ENCODE results near the gene IQGAP2.

Gene IQGAP2

GRCh38 chr5:76376148-76376865 lies 26.8 kb upstream of the IQGAP2 start:
- Histone ChIP-seq H2AK5ac (ENCODE audit: low read length) (no peak overlapping the region), H3K27ac (ENCODE audit: low read depth, low read length) (no peak overlapping the region), H4K12ac (ENCODE audit: low read depth, low read length) (no peak overlapping the region), H2BK12ac (ENCODE audit: low read length) (no peak overlapping the region), H3K18ac (ENCODE audit: low read length) (no peak overlapping the region), H3K9ac (ENCODE audit: low read length) (no peak overlapping the region), H4K8ac (ENCODE audit: low read depth, low read length) (no peak overlapping the region), H3K27me3 (ENCODE audit: insufficient read depth, low read length) (no peaks in the 10 kb centered on the region), H3K79me2 (ENCODE audit: control insufficient read depth, insufficient read depth, low read length, poor library complexity) (no peaks in the 10 kb centered on the region), H3K14ac (ENCODE audit: low read length) (no peak overlapping the region), H3K4ac (ENCODE audit: low read depth, low read length) (no peak overlapping the region), H3K4me3 (ENCODE audit: low read depth, low read length) (no peak overlapping the region), H4K91ac (ENCODE audit: low read depth, low read length) (no peak overlapping the region), H3K23ac (ENCODE audit: low read length) (no peak overlapping the region), H2AFZ (ENCODE audit: insufficient read depth, low read length, poor library complexity) (no peak overlapping the region), H3K9me3 (ENCODE audit: insufficient read depth, low read depth, low read length) (no peaks in the 10 kb centered on the region), H3K79me1 (ENCODE audit: low read length) (peaks cover 7% of the 10 kb centered on the region), H2BK120ac (ENCODE audit: insufficient read depth, low read length, poor library complexity) (no peak overlapping the region), H3K36me3 (ENCODE audit: control insufficient read depth in 1 of 2, insufficient read depth in 2 of 2, low read length in 2 of 2) (no peaks in the 10 kb centered on the region), H3K4me1 (ENCODE audit: control insufficient read depth in 1 of 2, insufficient read depth in 2 of 2, low read length in 2 of 2) (peaks cover 8 to 13% of the 10 kb centered on the region in 2 experiments), H2BK5ac (ENCODE audit: low read depth, low read length, poor library complexity) (no peak overlapping the region), H3K4me2 (ENCODE audit: low read length) (no peak overlapping the region)
- WGBS (ENCODE audit: extremely low coverage, insufficient coverage, insufficient read length), result no CpG with 5 or more reads among the region's 3 CpGs
- peak in 1 of 2 donors; percentile 9 for DNase-seq

DNA sequence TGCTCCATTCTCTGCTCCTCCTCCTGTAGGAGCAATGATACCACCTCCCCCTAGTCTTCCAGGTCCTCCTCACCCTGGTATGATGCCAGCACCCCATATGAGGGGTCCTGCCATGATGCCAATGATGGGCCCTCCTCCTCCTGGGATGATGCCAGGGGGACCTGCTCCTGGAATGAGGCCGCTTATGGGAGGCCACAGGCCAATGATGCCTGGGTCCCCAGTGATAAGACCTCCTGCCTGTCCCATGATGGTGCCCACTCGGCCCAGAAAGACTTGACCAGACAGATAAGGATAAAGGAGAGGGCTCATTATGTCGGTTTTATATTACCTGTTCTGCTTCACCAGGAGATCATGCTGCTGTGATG lies 26.2 kb upstream of the IQGAP2 start:
- no peaks in the 10 kb centered on the region for H3K27me3 ChIP-seq (ENCODE audit: insufficient read depth, low read length)
- H3K23ac ChIP-seq (ENCODE audit: low read length), result no peak overlapping the region
- H3K14ac ChIP-seq (ENCODE audit: low read length), result no peak overlapping the region
- no peak overlapping the region for H2AFZ ChIP-seq (ENCODE audit: insufficient read depth, low read length, poor library complexity)
- no peak overlapping the region for H4K91ac ChIP-seq (ENCODE audit: low read depth, low read length)
- H3K79me1 ChIP-seq (ENCODE audit: low read length), result peaks cover 7% of the 10 kb centered on the region
- H3K4me3 ChIP-seq (ENCODE audit: low read depth, low read length), result no peak overlapping the region
- H4K12ac ChIP-seq (ENCODE audit: low read depth, low read length), result no peak overlapping the region
- no peak overlapping the region for H3K27ac ChIP-seq (ENCODE audit: low read depth, low read length)
- no peaks in the 10 kb centered on the region for H3K79me2 ChIP-seq (ENCODE audit: control insufficient read depth, insufficient read depth, low read length, poor library complexity)
- no peak for DNase-seq
- no peak overlapping the region for H2BK12ac ChIP-seq (ENCODE audit: low read length)
- H2BK120ac ChIP-seq (ENCODE audit: insufficient read depth, low read length, poor library complexity), result no peak overlapping the region
- no peak overlapping the region for H3K9ac ChIP-seq (ENCODE audit: low read length)
- H3K4me1 ChIP-seq (ENCODE audit: control insufficient read depth in 1 of 2, insufficient read depth in 2 of 2, low read length in 2 of 2), result peaks cover 8 to 13% of the 10 kb centered on the region in 2 experiments
- H2AK5ac ChIP-seq (ENCODE audit: low read length), result no peak overlapping the region
- H3K4ac ChIP-seq (ENCODE audit: low read depth, low read length), result no peak overlapping the region
- H3K36me3 ChIP-seq (ENCODE audit: control insufficient read depth in 1 of 2, insufficient read depth in 2 of 2, low read length in 2 of 2), result no peaks in the 10 kb centered on the region
- H3K4me2 ChIP-seq (ENCODE audit: low read length), result no peak overlapping the region
- no peak overlapping the region for H2BK5ac ChIP-seq (ENCODE audit: low read depth, low read length, poor library complexity)
- no peaks in the 10 kb centered on the region for H3K9me3 ChIP-seq (ENCODE audit: insufficient read depth, low read depth, low read length)
- H4K8ac ChIP-seq (ENCODE audit: low read depth, low read length), result no peak overlapping the region
- H3K18ac ChIP-seq (ENCODE audit: low read length), result no peak overlapping the region
- WGBS (ENCODE audit: extremely low coverage, insufficient coverage, insufficient read length), result no CpG with 5 or more reads among the region's 3 CpGs

DNA sequence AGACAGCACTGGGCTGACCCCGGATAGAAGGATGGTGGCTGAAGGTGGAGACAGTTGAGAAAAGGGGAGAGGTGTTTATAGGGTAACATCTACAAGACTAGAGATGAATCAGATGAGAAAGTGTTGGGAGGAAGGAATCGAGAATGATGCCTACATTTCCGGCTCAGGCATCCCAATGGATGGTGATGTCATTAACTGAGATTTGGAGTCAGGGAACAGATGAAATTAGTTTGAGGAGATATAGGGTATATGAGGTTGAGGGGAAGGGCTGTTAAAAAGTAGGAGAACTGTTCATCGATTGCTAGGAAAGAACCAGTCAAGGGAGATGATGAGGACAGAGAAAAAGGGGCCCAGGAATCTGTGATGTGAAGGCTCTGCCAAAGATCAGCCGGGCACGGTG lies 24.7 kb upstream of the IQGAP2 start:
- Histone ChIP-seq H3K79me2 (ENCODE audit: control insufficient read depth, insufficient read depth, low read length, poor library complexity) (no peaks in the 10 kb centered on the region), H2BK12ac (ENCODE audit: low read length) (no peak overlapping the region), H3K9me3 (ENCODE audit: insufficient read depth, low read depth, low read length) (no peaks in the 10 kb centered on the region), H4K91ac (ENCODE audit: low read depth, low read length) (no peak overlapping the region), H3K27ac (ENCODE audit: low read depth, low read length) (no peak overlapping the region), H3K4me3 (ENCODE audit: low read depth, low read length) (no peak overlapping the region), H4K8ac (ENCODE audit: low read depth, low read length) (no peak overlapping the region), H3K18ac (ENCODE audit: low read length) (no peak overlapping the region), H2BK5ac (ENCODE audit: low read depth, low read length, poor library complexity) (no peak overlapping the region), H3K36me3 (ENCODE audit: control insufficient read depth in 1 of 2, insufficient read depth in 2 of 2, low read length in 2 of 2) (no peaks in the 10 kb centered on the region), H3K4ac (ENCODE audit: low read depth, low read length) (no peak overlapping the region), H2AK5ac (ENCODE audit: low read length) (no peak overlapping the region), H3K79me1 (ENCODE audit: low read length) (peaks cover 4% of the 10 kb centered on the region), H2AFZ (ENCODE audit: insufficient read depth, low read length, poor library complexity) (no peak overlapping the region), H3K14ac (ENCODE audit: low read length) (no peak overlapping the region), H3K23ac (ENCODE audit: low read length) (no peak overlapping the region), H3K4me2 (ENCODE audit: low read length) (no peak overlapping the region), H4K12ac (ENCODE audit: low read depth, low read length) (no peak overlapping the region), H3K27me3 (ENCODE audit: insufficient read depth, low read length) (no peaks in the 10 kb centered on the region), H2BK120ac (ENCODE audit: insufficient read depth, low read length, poor library complexity) (no peak overlapping the region), H3K4me1 (ENCODE audit: control insufficient read depth in 1 of 2, insufficient read depth in 2 of 2, low read length in 2 of 2) (peaks cover 0 to 1% of the 10 kb centered on the region in 2 experiments), H3K9ac (ENCODE audit: low read length) (no peak overlapping the region)
- DNase-seq, result no peak
- 100% methylated on average over 1 of the region's 6 CpGs for WGBS (ENCODE audit: extremely low coverage, insufficient coverage, insufficient read length)

DNA sequence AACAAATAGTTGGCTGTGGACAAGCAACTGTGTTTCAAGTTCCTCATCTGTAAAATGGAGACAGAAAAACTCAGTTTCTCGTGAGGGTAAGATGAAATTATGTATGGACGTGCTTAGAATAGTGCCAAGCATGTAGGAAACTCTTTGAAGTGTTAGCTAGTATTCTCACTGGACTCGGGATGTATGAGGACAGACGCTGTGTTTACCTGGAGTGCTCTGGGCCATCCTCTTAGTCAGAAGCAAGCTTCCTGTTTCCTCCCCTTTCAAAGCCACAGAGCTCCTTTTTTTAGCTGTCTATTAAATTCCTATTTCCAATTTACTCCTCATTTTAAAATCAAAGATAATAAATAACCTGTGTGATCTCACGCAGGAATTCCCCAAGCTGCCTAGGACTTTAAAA lies 23.8 kb upstream of the IQGAP2 start:
- H3K18ac ChIP-seq (ENCODE audit: low read length), result no peak overlapping the region
- H3K27ac ChIP-seq (ENCODE audit: low read depth, low read length), result no peak overlapping the region
- H3K4me1 ChIP-seq (ENCODE audit: control insufficient read depth in 1 of 2, insufficient read depth in 2 of 2, low read length in 2 of 2), result peaks cover 0 to 4% of the 10 kb centered on the region in 2 experiments
- no peak overlapping the region for H4K12ac ChIP-seq (ENCODE audit: low read depth, low read length)
- no peak overlapping the region for H2BK5ac ChIP-seq (ENCODE audit: low read depth, low read length, poor library complexity)
- H3K79me1 ChIP-seq (ENCODE audit: low read length), result no peaks in the 10 kb centered on the region
- DNase-seq, result no peak
- H3K79me2 ChIP-seq (ENCODE audit: control insufficient read depth, insufficient read depth, low read length, poor library complexity), result no peaks in the 10 kb centered on the region
- H3K23ac ChIP-seq (ENCODE audit: low read length), result no peak overlapping the region
- no peak overlapping the region for H2AK5ac ChIP-seq (ENCODE audit: low read length)
- no peak overlapping the region for H3K9ac ChIP-seq (ENCODE audit: low read length)
- H3K27me3 ChIP-seq (ENCODE audit: insufficient read depth, low read length), result no peaks in the 10 kb centered on the region
- no peak overlapping the region for H4K8ac ChIP-seq (ENCODE audit: low read depth, low read length)
- H2BK120ac ChIP-seq (ENCODE audit: insufficient read depth, low read length, poor library complexity), result no peak overlapping the region
- H3K4me2 ChIP-seq (ENCODE audit: low read length), result no peak overlapping the region
- no peak overlapping the region for H2BK12ac ChIP-seq (ENCODE audit: low read length)
- no peak overlapping the region for H3K14ac ChIP-seq (ENCODE audit: low read length)
- H4K91ac ChIP-seq (ENCODE audit: low read depth, low read length), result no peak overlapping the region
- H2AFZ ChIP-seq (ENCODE audit: insufficient read depth, low read length, poor library complexity), result no peak overlapping the region
- H3K4me3 ChIP-seq (ENCODE audit: low read depth, low read length), result no peak overlapping the region
- no peak overlapping the region for H3K4ac ChIP-seq (ENCODE audit: low read depth, low read length)
- no CpG with 5 or more reads among the region's 5 CpGs for WGBS (ENCODE audit: extremely low coverage, insufficient coverage, insufficient read length)
- H3K9me3 ChIP-seq (ENCODE audit: insufficient read depth, low read depth, low read length), result no peaks in the 10 kb centered on the region
- H3K36me3 ChIP-seq (ENCODE audit: control insufficient read depth in 1 of 2, insufficient read depth in 2 of 2, low read length in 2 of 2), result no peaks in the 10 kb centered on the region

All from trophoblast cell (in vitro differentiated cells and primary cell).